HepG2 (cell line): ENCODE measurements around the gene FAM131A. TPM values are rescaled to one million over a fixed set of nuclear protein-coding genes. Genes with fewer than 3 reads are reported as not detected.

Source experiments
- CEBPG ChIP-seq: IDR thresholded peaks from 2 replicates; pipeline ENCODE4 v1.6.1; 2016
- DMTF1 ChIP-seq: sonication (generic); formaldehyde crosslinking; IDR thresholded peaks from 2 replicates; pipeline ENCODE4 v1.4.0; 2020; ENCODE audit warnings: mild to moderate bottlenecking, missing genetic modification reagents
- DNMT3B ChIP-seq: conservative IDR thresholded peaks from 2 replicates; pipeline ENCODE4 v1.6.1; 2016; ENCODE audit warnings: missing biosample characterization, control low read depth
- FOSL2 ChIP-seq: sonication (generic); formaldehyde crosslinking; IDR thresholded peaks from 2 replicates; pipeline ENCODE4 v1.4.0; 2020; ENCODE audit warnings: missing genetic modification reagents
- GMEB2 ChIP-seq: IDR thresholded peaks from 2 replicates; pipeline ENCODE4 v1.6.1; 2016; ENCODE audit warnings: missing biosample characterization, missing genetic modification reagents, low read depth
- HOMEZ ChIP-seq: IDR thresholded peaks from 2 replicates; pipeline ENCODE4 v1.6.1; 2016; ENCODE audit warnings: low read depth
- JUN ChIP-seq: sonication (generic); formaldehyde crosslinking; IDR thresholded peaks from 2 replicates; pipeline ENCODE4 v1.4.0; 2020; ENCODE audit warnings: mild to moderate bottlenecking, missing genetic modification reagents
- KDM4B ChIP-seq: sonication (generic); formaldehyde crosslinking; IDR thresholded peaks from 2 replicates; pipeline ENCODE4 v1.4.0; 2020; ENCODE audit warnings: missing genetic modification reagents
- MIER2 ChIP-seq: IDR thresholded peaks from 2 replicates; pipeline ENCODE4 v1.6.1; 2016; ENCODE audit warnings: missing biosample characterization, missing genetic modification reagents
- MTA1 ChIP-seq: sonication (generic); formaldehyde crosslinking; IDR thresholded peaks from 2 replicates; pipeline ENCODE4 v1.4.0; 2020; ENCODE audit warnings: missing genetic modification reagents, mild to moderate bottlenecking, borderline replicate concordance
- NKX3-1 ChIP-seq: sonication (generic); formaldehyde crosslinking; IDR thresholded peaks from 2 replicates; pipeline ENCODE4 v1.5.0; 2020; ENCODE audit warnings: missing genetic modification reagents
- NRL ChIP-seq: sonication (generic); formaldehyde crosslinking; IDR thresholded peaks from 2 replicates; pipeline ENCODE4 v1.5.0; 2020; ENCODE audit warnings: missing genetic modification reagents, mild to moderate bottlenecking, moderate library complexity, borderline replicate concordance
- PAF1 ChIP-seq: IDR thresholded peaks from 2 replicates; pipeline ENCODE4 v1.6.1; 2016; ENCODE audit warnings: missing genetic modification reagents, missing compliant biosample characterization
- RFXAP ChIP-seq: sonication (generic); formaldehyde crosslinking; IDR thresholded peaks from 2 replicates; pipeline ENCODE4 v1.4.0; 2020; ENCODE audit warnings: missing genetic modification reagents, borderline replicate concordance
- SP140L ChIP-seq: sonication (generic); formaldehyde crosslinking; IDR thresholded peaks from 2 replicates; pipeline ENCODE4 v1.4.0; 2020; ENCODE audit warnings: missing genetic modification reagents, borderline replicate concordance
- XBP1 ChIP-seq: sonication (generic); formaldehyde crosslinking; IDR thresholded peaks from 2 replicates; pipeline ENCODE4 v1.5.0; 2020; ENCODE audit warnings: missing genetic modification reagents
- ZNF124 ChIP-seq: sonication (generic); formaldehyde crosslinking; IDR thresholded peaks from 2 replicates; pipeline ENCODE4 v1.4.0; 2020; ENCODE audit warnings: missing genetic modification reagents
- ZNF329 ChIP-seq: sonication (generic); formaldehyde crosslinking; IDR thresholded peaks from 2 replicates; pipeline ENCODE4 v1.9.0; 2021; ENCODE audit warnings: low read depth, mild to moderate bottlenecking, missing genetic modification reagents
- ZNF460 ChIP-seq: sonication (generic); formaldehyde crosslinking; IDR thresholded peaks from 2 replicates; pipeline ENCODE4 v1.5.1; 2020; ENCODE audit warnings: missing genetic modification reagents, mild to moderate bottlenecking, borderline replicate concordance
- ZNF501 ChIP-seq: sonication (generic); formaldehyde crosslinking; IDR thresholded peaks from 2 replicates; pipeline ENCODE4 v1.5.1; 2020; ENCODE audit warnings: mild to moderate bottlenecking, moderate library complexity, missing genetic modification reagents
- ZNF678 ChIP-seq: sonication (generic); formaldehyde crosslinking; IDR thresholded peaks from 2 replicates; pipeline ENCODE4 v1.4.0; 2020; ENCODE audit warnings: mild to moderate bottlenecking, missing genetic modification reagents
- ZNF766 ChIP-seq: sonication (generic); formaldehyde crosslinking; IDR thresholded peaks from 2 replicates; pipeline ENCODE4 v1.5.0; 2020; ENCODE audit warnings: missing genetic modification reagents, borderline replicate concordance
- ZNF879 ChIP-seq: sonication (generic); formaldehyde crosslinking; IDR thresholded peaks from 2 replicates; pipeline ENCODE4 v1.8.1; 2023; ENCODE audit warnings: missing genetic modification reagents
- ZSCAN9 ChIP-seq: IDR thresholded peaks from 2 replicates; pipeline ENCODE4 v1.6.1; 2016; ENCODE audit warnings: borderline replicate concordance
- ZUFSP ChIP-seq: sonication (generic); formaldehyde crosslinking; IDR thresholded peaks from 2 replicates; pipeline ENCODE4 v1.9.0; 2021; ENCODE audit warnings: missing genetic modification reagents, mild to moderate bottlenecking, borderline replicate concordance
- polyA plus RNA-seq, 8 experiments: library from polyadenylated mRNA; depleted of rRNA in 3 of 8; stranded (reverse) in 7 of 8; unstranded in 1 of 8; fragments of >200 nt; fragmentation: Illumina TruSeq in 4 of 8; extraction: Trizol in 4 of 8; gene quantifications; 2 replicates each; pipeline versions ENCODE4 v1.2.1 to v1.2.3, GENCODE V29; 2011 to 2016; ENCODE audit warnings: low read depth in 4 of 8, missing spikeins in 1 of 8, mixed read lengths in 1 of 8; ENCODE audit not compliant: insufficient read depth in 1 of 8
- total RNA-seq, 5 experiments: library from RNA; depleted of rRNA; stranded (reverse); fragments of >200 nt; fragmentation: Illumina TruSeq; extraction: Trizol; gene quantifications; 2 replicates each; pipeline ENCODE4 v1.2.3, GENCODE V29; 2016; ENCODE audit warnings: low read depth in 1 of 5

Gene FAM131A
- total and polyA plus RNA-seq, 2 of the 13 experiments (the other 11 are each of a cell fraction or from before 2014, with no cell fraction given) = 9.2 to 9.3 TPM

- no peak for TF ChIP-seq ZUFSP (CRISPR knock-in tag)
- peak; percentile 33; the same call in 1 of the 2 replicates for TF ChIP-seq HOMEZ (CRISPR knock-in tag)
- TF ChIP-seq FOSL2 = no peak; the same call in none of the 2 replicates
- no peak for TF ChIP-seq MIER2 (CRISPR knock-in tag)
- no peak for TF ChIP-seq XBP1 (CRISPR knock-in tag)
- no peak for TF ChIP-seq PAF1
- no peak for TF ChIP-seq RFXAP
- no peak for TF ChIP-seq SP140L (CRISPR knock-in tag)
- TF ChIP-seq ZNF329 = 0 out of 2 replicates have a peak, but pooled peaks have one; percentile 1
- TF ChIP-seq NRL = peak; percentile 76
- TF ChIP-seq JUN = no peak
- TF ChIP-seq KDM4B = no peak
- peak; percentile 49 for TF ChIP-seq GMEB2 (CRISPR knock-in tag)
- TF ChIP-seq ZNF124 (CRISPR knock-in tag) = no peak
- TF ChIP-seq ZNF501 = peak; percentile 83; the same call in 1 of the 2 replicates
- no peak for TF ChIP-seq DMTF1 (CRISPR knock-in tag)
- TF ChIP-seq CEBPG (CRISPR knock-in tag) = no peak
- no peak for TF ChIP-seq ZNF879 (CRISPR knock-in tag)
- peak; percentile 65; the same call in 1 of the 2 replicates for TF ChIP-seq NKX3-1 (CRISPR knock-in tag)
- peak; percentile 36; the same call in 1 of the 2 replicates for TF ChIP-seq ZNF460
- no peak for TF ChIP-seq MTA1 (CRISPR knock-in tag)
- TF ChIP-seq ZNF766 = 0 out of 2 replicates have a peak, but pooled peaks have one; percentile 79
- TF ChIP-seq ZNF678 (CRISPR knock-in tag) = no peak; the same call in 1 of the 2 replicates
- TF ChIP-seq ZSCAN9 (CRISPR knock-in tag) = peak; percentile 27; the same call in 1 of the 2 replicates
- no peak for TF ChIP-seq DNMT3B
Observed at GRCh38 chr3:184298759-184299487, 38.5 kb upstream of the FAM131A start, which contains the start of gene PSMD2 (continued).
